ENCODE measurements around the gene SNX20. TPM values are rescaled to one million over a fixed set of nuclear protein-coding genes. Genes with fewer than 3 reads are reported as not detected.

SNX20 gene
- total and polyA plus RNA-seq, 2 of the 13 experiments (the other 11 are each of a cell fraction or from before 2014, with no cell fraction given) = not detected

- TF ChIP-seq CCAR2 (optimal IDR thresholded peaks at IDR 0.05; ENCODE audit: low read depth, low read length) = peak; percentile 37
- TF ChIP-seq CC2D1A (CRISPR knock-in tag; IDR thresholded peaks at IDR 0.05) = no peak
- TF ChIP-seq ATM (IDR thresholded peaks at IDR 0.05; ENCODE audit: borderline replicate concordance) = no peak
- TF ChIP-seq AKAP8 (CRISPR knock-in tag; IDR thresholded peaks at IDR 0.05) = peak; percentile 70; the same call in 1 of the 2 replicates
- TF ChIP-seq ZC3H13 (CRISPR knock-in tag; IDR thresholded peaks at IDR 0.05) = peak; percentile 23; the same call in 1 of the 2 replicates
- peak; percentile 36 for TF ChIP-seq RBM39 (IDR thresholded peaks at IDR 0.05; ENCODE audit: low read depth, low read length, poor library complexity, severe bottlenecking)
- no peak for TF ChIP-seq ZNF343 (CRISPR knock-in tag; IDR thresholded peaks at IDR 0.05)
- peak; percentile 27; the same call in 1 of the 2 replicates for TF ChIP-seq ZNF326 (CRISPR knock-in tag; IDR thresholded peaks at IDR 0.05; ENCODE audit: borderline replicate concordance)
- TF ChIP-seq NONO (IDR thresholded peaks at IDR 0.05) = no peak
- TF ChIP-seq NONO (CRISPR knock-in tag; conservative IDR thresholded peaks at IDR 0.05) = no peak; the same call in 1 of the 2 replicates
- no peak for TF ChIP-seq CBFB (CRISPR knock-in tag; IDR thresholded peaks at IDR 0.05)
- peak; percentile 16; the same call in 1 of the 2 replicates for TF ChIP-seq ARID4A (CRISPR knock-in tag; IDR thresholded peaks at IDR 0.05; ENCODE audit: borderline replicate concordance)
- no peak for TF ChIP-seq STAT6 (CRISPR knock-in tag; IDR thresholded peaks at IDR 0.05; ENCODE audit: borderline replicate concordance)
- TF ChIP-seq ZBTB7B (CRISPR knock-in tag; IDR thresholded peaks at IDR 0.05) = no peak
- no peak for TF ChIP-seq KDM5B (CRISPR knock-in tag; IDR thresholded peaks at IDR 0.05; ENCODE audit: borderline replicate concordance)
- no peak for TF ChIP-seq ZNF337 (CRISPR knock-in tag; IDR thresholded peaks at IDR 0.05; ENCODE audit: borderline replicate concordance, low read depth)
Measured at GRCh38 chr16:50637716-50638602, 43.2 kb downstream of the SNX20 start (continued).

Measured in HepG2 (cell line).